Measurements from ENCODE around the gene MRPS9. TPM values are rescaled to one million over a fixed set of nuclear protein-coding genes. Genes with fewer than 3 reads are reported as not detected.

Gene MRPS9
- total and polyA plus RNA-seq, 2 donors (not counting 3 experiments of a cell fraction or from before 2014, with no cell fraction given), result 14.5 to 23.9 TPM

- H3K4me2 ChIP-seq (ENCODE audit: insufficient read depth, low read length), result no peak overlapping the region
- POLR2A ChIA-PET, result no interaction called here
- no peaks in the 10 kb centered on the region for H3K9me3 ChIP-seq (replicated peaks; ENCODE audit: control insufficient read depth, insufficient read depth, low read length)
- no peaks in the 10 kb centered on the region for H3K4me1 ChIP-seq (ENCODE audit: control insufficient read depth, extremely low read depth, insufficient read depth, low read length)
- H3K27me3 ChIP-seq (ENCODE audit: control insufficient read depth in 2 of 2, insufficient read depth in 2 of 2, low read length in 2 of 2), result no peaks in the 10 kb centered on the region
- no peaks in the 10 kb centered on the region for H3K9me1 ChIP-seq (replicated peaks; ENCODE audit: control insufficient read depth, extremely low read depth, insufficient read depth, low read length)
- no peak for FAIRE-seq
- H4K20me1 ChIP-seq (replicated peaks; ENCODE audit: control insufficient read depth, extremely low read depth, insufficient read depth, low read length), result no peaks in the 10 kb centered on the region
- no peak overlapping the region for H3K4me3 ChIP-seq (replicated peaks in 1 of 3; ENCODE audit: insufficient read depth in 1 of 3, low read depth in 1 of 3, low read length in 3 of 3)
- no peak overlapping the region for H3K27ac ChIP-seq (ENCODE audit: insufficient read depth, low read depth, low read length)
- intact Hi-C loops (cut with micrococcal nuclease), result no loop called here
- DNase-seq (ENCODE audit: low read depth, low spot score), result no peak
- dilution Hi-C loops (cut with MboI; ENCODE audit: extremely low pct_ligation_motif_present, low sequenced_read_pairs), result no loop called here
- no peak overlapping the region for H3K9ac ChIP-seq (replicated peaks; ENCODE audit: extremely low read depth, insufficient read depth, low read length)
- H3K79me2 ChIP-seq (ENCODE audit: control insufficient read depth, insufficient read depth, low read length), result no peaks in the 10 kb centered on the region
- CTCF ChIA-PET, result no interaction called here
- no TSS peak for BruUV-seq (replicated peaks)
- no peak overlapping the region for H2AFZ ChIP-seq (ENCODE audit: low read depth, low read length)
- H3K36me3 ChIP-seq (ENCODE audit: control insufficient read depth in 2 of 2, extremely low read depth in 1 of 2, insufficient read depth in 2 of 2, low read length in 2 of 2), result no peaks in the 10 kb centered on the region
- TF ChIP-seq EZH2 (IDR thresholded peaks at IDR 0.05; ENCODE audit: borderline replicate concordance, low read depth, low read length, severe bottlenecking) (no peak), MYC (IDR thresholded peaks at IDR 0.05; ENCODE audit: low read depth, low read length) (no peak), CTCF (IDR thresholded peaks at IDR 0.05; ENCODE audit: extremely low read depth in 1 of 2, insufficient read depth in 1 of 2, low read depth in 1 of 2, low read length in 2 of 2) (no peak), FOS (IDR thresholded peaks at IDR 0.05; ENCODE audit: borderline replicate concordance, insufficient read depth, low read length) (no peak)
- TF ChIP-seq, protein P1, sequence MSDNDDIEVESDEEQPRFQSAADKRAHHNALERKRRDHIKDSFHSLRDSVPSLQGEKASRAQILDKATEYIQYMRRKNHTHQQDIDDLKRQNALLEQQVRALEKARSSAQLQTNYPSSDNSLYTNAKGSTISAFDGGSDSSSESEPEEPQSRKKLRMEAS (IDR thresholded peaks at IDR 0.05; ENCODE audit: insufficient read depth, insufficient read length), result no peak
Measured at GRCh38 chr2:105062158-105062557, 24.3 kb downstream of the MRPS9 start.

- intact Hi-C loops (cut with micrococcal nuclease), result no loop called here
- Histone ChIP-seq H3K9me3 (replicated peaks; ENCODE audit: control insufficient read depth, insufficient read depth, low read length) (no peaks in the 10 kb centered on the region), H3K36me3 (ENCODE audit: control insufficient read depth in 2 of 2, extremely low read depth in 1 of 2, insufficient read depth in 2 of 2, low read length in 2 of 2) (no peaks in the 10 kb centered on the region), H3K4me2 (ENCODE audit: insufficient read depth, low read length) (no peak overlapping the region), H3K9me1 (replicated peaks; ENCODE audit: control insufficient read depth, extremely low read depth, insufficient read depth, low read length) (no peaks in the 10 kb centered on the region), H3K4me3 (replicated peaks in 1 of 3; ENCODE audit: insufficient read depth in 1 of 3, low read depth in 1 of 3, low read length in 3 of 3) (no peak overlapping the region), H3K4me1 (ENCODE audit: control insufficient read depth, extremely low read depth, insufficient read depth, low read length) (no peaks in the 10 kb centered on the region), H2AFZ (ENCODE audit: low read depth, low read length) (no peak overlapping the region), H3K27ac (ENCODE audit: insufficient read depth, low read depth, low read length) (no peak overlapping the region), H3K9ac (replicated peaks; ENCODE audit: extremely low read depth, insufficient read depth, low read length) (no peak overlapping the region), H3K27me3 (ENCODE audit: control insufficient read depth in 2 of 2, insufficient read depth in 2 of 2, low read length in 2 of 2) (no peaks in the 10 kb centered on the region), H4K20me1 (replicated peaks; ENCODE audit: control insufficient read depth, extremely low read depth, insufficient read depth, low read length) (no peaks in the 10 kb centered on the region), H3K79me2 (ENCODE audit: control insufficient read depth, insufficient read depth, low read length) (no peaks in the 10 kb centered on the region)
- no TSS peak for BruUV-seq (replicated peaks)
- TF ChIP-seq MYC (IDR thresholded peaks at IDR 0.05; ENCODE audit: low read depth, low read length) (no peak), JUN (IDR thresholded peaks at IDR 0.05; ENCODE audit: borderline replicate concordance, insufficient read depth, insufficient read length, low read depth) (no peak), POLR2A (IDR thresholded peaks at IDR 0.05; ENCODE audit: low read depth, low read length) (no peak), FOS (IDR thresholded peaks at IDR 0.05; ENCODE audit: borderline replicate concordance, insufficient read depth, low read length) (no peak), EZH2 (IDR thresholded peaks at IDR 0.05; ENCODE audit: borderline replicate concordance, low read depth, low read length, severe bottlenecking) (no peak), GATA2 (IDR thresholded peaks at IDR 0.05; ENCODE audit: insufficient read depth, insufficient read length, low read depth, low read length) (no peak), CTCF (IDR thresholded peaks at IDR 0.05; ENCODE audit: extremely low read depth in 1 of 2, insufficient read depth in 1 of 2, low read depth in 1 of 2, low read length in 2 of 2) (no peak), POLR2AphosphoS5 (IDR thresholded peaks at IDR 0.05; ENCODE audit: insufficient read depth, low read depth, low read length) (no peak)
- TF ChIP-seq, protein P1 (IDR thresholded peaks at IDR 0.05; ENCODE audit: insufficient read depth, insufficient read length), result no peak
- ChIA-PET CTCF (no interaction called here), POLR2A (no interaction called here)
- FAIRE-seq (no peak), DNase-seq (ENCODE audit: low read depth, low spot score) (no peak)
- dilution Hi-C loops (cut with MboI; ENCODE audit: extremely low pct_ligation_motif_present, low sequenced_read_pairs), result no loop called here
Measured at GRCh38 chr2:105068387-105068786, 30.5 kb downstream of the MRPS9 start.

Data from endothelial cell of umbilical vein (primary cell).